ENCODE measurements around the gene ZNF649.

ZNF649 gene

DNA sequence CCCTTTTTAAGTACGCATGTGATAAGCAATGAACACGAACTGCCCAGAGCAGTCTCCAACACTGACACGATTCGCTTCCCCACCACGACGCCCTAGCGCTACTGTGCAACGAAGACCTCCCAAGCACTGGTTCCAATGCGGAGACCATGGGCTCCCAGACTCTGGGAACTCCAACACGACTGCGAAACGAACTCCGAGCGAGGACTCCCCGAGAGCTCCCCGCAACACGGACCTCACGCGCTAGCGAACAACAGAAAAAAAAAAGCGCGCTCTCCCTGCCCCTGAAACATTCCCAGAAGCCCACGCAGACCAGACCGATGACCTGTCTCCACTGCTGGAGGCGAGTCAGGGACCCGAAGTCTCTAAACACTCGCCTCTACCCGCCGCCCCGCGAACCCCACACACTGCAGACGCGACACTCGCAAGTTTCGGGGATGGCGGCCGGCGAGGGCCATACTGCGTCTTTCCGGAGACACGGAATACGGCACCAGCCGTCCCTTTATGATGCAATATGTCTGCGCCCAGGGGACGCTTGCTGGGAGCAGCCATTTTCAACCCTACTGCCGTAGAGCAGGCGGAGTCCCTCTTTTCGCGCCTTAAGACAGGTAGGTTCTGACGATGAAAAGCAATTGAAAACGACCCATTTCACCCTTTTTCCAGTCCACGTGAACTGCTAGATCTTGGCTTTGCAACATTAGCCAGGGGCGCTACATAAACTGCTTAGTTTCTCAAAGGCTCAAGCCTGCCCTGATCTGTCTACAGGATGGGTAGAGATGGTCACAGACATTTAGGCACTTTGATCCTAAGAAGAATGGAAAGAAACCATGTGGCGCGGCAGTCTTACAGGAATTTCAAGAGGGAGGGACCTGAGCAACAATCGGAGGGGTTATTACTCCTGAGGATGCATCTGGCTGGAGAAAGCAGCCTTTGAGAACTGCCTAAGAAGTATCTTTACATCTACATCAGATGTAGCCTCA, 17.0 kb downstream of the ZNF649 start, which contains the start of gene ZNF577:
Gene ZNF577, minus strand, starts transcription at position 430 of the 977 bp plus-strand sequence. CDS start 7,569 bp downstream, outside the sequence.
- DNase-seq (ENCODE audit: low spot score) = peak; percentile 88

DNA sequence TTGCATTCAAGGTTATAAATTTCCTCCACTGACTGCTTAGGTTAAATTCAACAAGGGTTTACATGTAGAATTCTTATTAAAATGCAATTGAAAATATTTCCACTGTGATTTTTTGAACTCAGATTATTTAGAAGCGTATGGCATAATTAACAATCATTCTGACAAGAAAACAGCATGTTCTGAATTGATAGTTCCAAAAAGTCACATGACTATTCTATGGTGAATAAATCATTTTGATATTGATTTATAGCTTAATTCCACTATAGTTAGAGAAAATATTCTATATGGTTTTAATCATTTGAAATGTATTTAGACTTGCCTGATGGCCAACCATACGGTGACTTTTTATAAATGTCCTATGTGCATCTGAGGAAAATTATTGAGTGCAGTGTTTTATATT, 20.1 kb downstream of the ZNF649 start:
- no peak for DNase-seq (ENCODE audit: low spot score)

DNA sequence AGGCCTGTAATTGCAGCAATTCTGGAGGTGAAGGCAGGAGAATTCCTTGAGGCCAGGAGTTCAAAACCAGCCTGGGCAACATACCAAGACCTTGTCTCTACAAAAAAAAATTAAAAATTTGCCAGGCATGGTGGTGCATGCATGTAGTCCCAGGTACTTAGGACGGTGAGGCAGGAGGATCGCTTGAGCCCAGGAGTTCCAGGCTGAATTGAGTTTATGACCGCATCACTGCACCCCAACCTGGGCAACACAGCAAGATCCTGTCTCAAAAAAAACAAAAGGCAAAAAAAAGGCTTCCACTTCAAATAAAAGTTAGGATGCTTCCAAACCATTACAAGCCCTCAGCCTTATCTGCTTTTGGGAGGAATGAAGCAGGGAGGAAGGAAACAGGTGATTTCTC, 22.3 kb downstream of the ZNF649 start:
- DNase-seq (ENCODE audit: low spot score) = no peak

DNA sequence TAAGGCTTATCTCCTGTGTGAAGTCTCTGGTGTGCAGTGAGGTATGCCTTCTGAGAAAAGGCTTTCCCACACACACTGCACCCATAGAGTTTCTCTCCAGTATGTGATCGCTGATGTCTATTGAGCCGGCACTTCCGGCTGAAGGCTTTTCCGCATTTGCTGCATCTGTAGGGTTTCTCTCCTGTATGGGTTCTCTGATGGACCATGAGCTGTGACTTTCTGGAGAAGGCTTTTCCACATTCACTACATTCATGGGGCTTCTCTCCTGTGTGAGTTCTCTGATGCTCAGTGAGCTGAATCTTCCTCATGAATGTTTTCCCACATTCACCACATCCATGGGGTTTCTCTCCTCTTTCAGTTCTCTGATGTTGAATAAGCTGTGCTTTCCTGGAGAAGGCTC, 31.7 kb downstream of the ZNF649 start:
- DNase-seq (ENCODE audit: low spot score) = no peak

DNA sequence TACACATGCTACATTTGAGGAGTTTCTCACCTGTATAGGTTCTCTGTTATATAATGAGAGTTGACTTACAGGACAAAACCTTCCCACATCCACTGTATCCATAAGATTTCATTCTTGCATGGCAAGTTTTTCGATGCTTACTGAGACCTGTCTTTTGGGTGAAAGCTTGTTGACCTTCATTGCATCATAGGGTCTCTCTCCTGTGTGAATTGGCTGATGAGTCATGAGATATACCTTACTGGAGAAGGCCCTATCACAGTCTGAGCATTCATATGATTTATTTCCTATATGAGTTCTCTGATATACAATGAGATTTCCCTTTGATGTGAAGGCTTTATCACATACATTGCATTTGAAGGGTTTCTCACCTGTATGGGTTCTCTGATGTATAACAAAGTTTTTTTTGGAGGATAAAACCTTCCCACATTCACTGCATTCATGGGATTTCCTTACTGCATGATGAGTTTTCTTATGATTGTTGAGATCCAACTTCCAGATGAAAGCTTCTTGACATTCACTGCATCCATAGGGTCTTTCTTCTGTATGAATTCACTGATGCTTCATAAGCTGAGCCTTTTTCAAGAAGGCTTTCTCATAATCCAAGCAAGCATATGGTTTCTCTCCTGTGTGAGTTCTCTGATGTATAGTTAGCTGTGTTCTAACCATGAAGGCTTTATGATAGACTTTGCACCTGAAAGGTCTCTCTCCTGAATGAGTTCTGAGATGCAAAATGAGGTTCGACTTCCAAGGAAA, 42.8 kb downstream of the ZNF649 start:
- no peak for DNase-seq (ENCODE audit: low spot score)

All from putamen (tissue), 1 donor.